ENCODE data around the gene IPO7. TPM values are rescaled to one million over a fixed set of nuclear protein-coding genes. Genes with fewer than 3 reads are reported as not detected.

The IPO7 gene
- total and polyA plus RNA-seq, 2 donors (not counting 3 experiments of a cell fraction or from before 2014, with no cell fraction given): 32.9 to 170 TPM

DNA sequence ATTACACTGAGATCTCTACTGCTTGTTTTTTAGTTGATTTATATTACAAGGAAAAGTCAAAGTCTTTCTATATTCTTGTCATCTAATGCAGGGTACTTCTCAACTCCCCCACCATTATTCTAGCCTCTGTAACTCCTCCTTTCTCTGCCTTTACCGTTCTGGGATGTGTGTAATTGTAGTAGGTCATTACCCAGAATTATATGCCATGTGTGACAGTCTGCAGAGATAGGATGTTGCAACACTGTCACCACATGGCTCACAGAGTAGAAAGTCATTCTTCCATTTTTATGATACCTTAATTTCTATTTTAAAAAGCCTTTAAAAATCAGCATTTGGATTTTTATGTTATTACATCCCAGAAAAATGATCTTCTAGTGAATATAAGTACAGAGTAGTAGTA, 109.0 kb downstream of the IPO7 start:
- H3K4me3 ChIP-seq (replicated peaks in 1 of 3; ENCODE audit: insufficient read depth in 1 of 3, low read depth in 1 of 3, low read length in 3 of 3): no peak overlapping the region
- H3K4me1 ChIP-seq (ENCODE audit: control insufficient read depth, extremely low read depth, insufficient read depth, low read length): peaks cover 5% of the 10 kb centered on the region
- TF ChIP-seq JUN (IDR thresholded peaks at IDR 0.05; ENCODE audit: borderline replicate concordance, insufficient read depth, insufficient read length, low read depth): no peak
- no peak for TF ChIP-seq POLR2AphosphoS5 (IDR thresholded peaks at IDR 0.05; ENCODE audit: insufficient read depth, low read depth, low read length)
- no peak for TF ChIP-seq GATA2 (IDR thresholded peaks at IDR 0.05; ENCODE audit: insufficient read depth, insufficient read length, low read depth, low read length)
- no peak for TF ChIP-seq EZH2 (IDR thresholded peaks at IDR 0.05; ENCODE audit: borderline replicate concordance, low read depth, low read length, severe bottlenecking)
- TF ChIP-seq MYC (IDR thresholded peaks at IDR 0.05; ENCODE audit: low read depth, low read length): no peak
- no peak for TF ChIP-seq MAX (IDR thresholded peaks at IDR 0.05; ENCODE audit: insufficient read depth, insufficient read length)
- TF ChIP-seq FOS (IDR thresholded peaks at IDR 0.05; ENCODE audit: borderline replicate concordance, insufficient read depth, low read length): no peak
- TF ChIP-seq, protein P1, sequence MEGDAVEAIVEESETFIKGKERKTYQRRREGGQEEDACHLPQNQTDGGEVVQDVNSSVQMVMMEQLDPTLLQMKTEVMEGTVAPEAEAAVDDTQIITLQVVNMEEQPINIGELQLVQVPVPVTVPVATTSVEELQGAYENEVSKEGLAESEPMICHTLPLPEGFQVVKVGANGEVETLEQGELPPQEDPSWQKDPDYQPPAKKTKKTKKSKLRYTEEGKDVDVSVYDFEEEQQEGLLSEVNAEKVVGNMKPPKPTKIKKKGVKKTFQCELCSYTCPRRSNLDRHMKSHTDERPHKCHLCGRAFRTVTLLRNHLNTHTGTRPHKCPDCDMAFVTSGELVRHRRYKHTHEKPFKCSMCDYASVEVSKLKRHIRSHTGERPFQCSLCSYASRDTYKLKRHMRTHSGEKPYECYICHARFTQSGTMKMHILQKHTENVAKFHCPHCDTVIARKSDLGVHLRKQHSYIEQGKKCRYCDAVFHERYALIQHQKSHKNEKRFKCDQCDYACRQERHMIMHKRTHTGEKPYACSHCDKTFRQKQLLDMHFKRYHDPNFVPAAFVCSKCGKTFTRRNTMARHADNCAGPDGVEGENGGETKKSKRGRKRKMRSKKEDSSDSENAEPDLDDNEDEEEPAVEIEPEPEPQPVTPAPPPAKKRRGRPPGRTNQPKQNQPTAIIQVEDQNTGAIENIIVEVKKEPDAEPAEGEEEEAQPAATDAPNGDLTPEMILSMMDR (IDR thresholded peaks at IDR 0.05; ENCODE audit: extremely low read depth in 1 of 2, insufficient read depth in 1 of 2, low read depth in 1 of 2, low read length in 2 of 2): no peak
- TF ChIP-seq POLR2A (IDR thresholded peaks at IDR 0.05; ENCODE audit: low read depth, low read length): no peak
- H3K4me2 ChIP-seq (ENCODE audit: insufficient read depth, low read length): no peak overlapping the region
- no peak overlapping the region for H3K9ac ChIP-seq (replicated peaks; ENCODE audit: extremely low read depth, insufficient read depth, low read length)
- dilution Hi-C loops (cut with MboI; ENCODE audit: extremely low pct_ligation_motif_present, low sequenced_read_pairs) (no loop called here), intact Hi-C loops (cut with micrococcal nuclease) (no loop called here)
- FAIRE-seq (no peak), DNase-seq (ENCODE audit: low read depth, low spot score) (no peak)
- H3K27me3 ChIP-seq (ENCODE audit: control insufficient read depth in 2 of 2, insufficient read depth in 2 of 2, low read length in 2 of 2): no peaks in the 10 kb centered on the region
- no peaks in the 10 kb centered on the region for H3K9me3 ChIP-seq (replicated peaks; ENCODE audit: control insufficient read depth, insufficient read depth, low read length)
- ChIA-PET POLR2A (no interaction called here), CTCF (interaction anchor here (3.5 kb wide), 1 partner anchor 13 kb away, joined by 19 read pairs; no protein-coding TSS in a partner anchor)
- H3K36me3 ChIP-seq (ENCODE audit: control insufficient read depth in 2 of 2, extremely low read depth in 1 of 2, insufficient read depth in 2 of 2, low read length in 2 of 2): peaks cover 3 to 8% of the 10 kb centered on the region in 2 experiments
- H4K20me1 ChIP-seq (replicated peaks; ENCODE audit: control insufficient read depth, extremely low read depth, insufficient read depth, low read length): no peaks in the 10 kb centered on the region
- H3K9me1 ChIP-seq (replicated peaks; ENCODE audit: control insufficient read depth, extremely low read depth, insufficient read depth, low read length): no peaks in the 10 kb centered on the region
- no peak overlapping the region for H3K27ac ChIP-seq (ENCODE audit: insufficient read depth, low read depth, low read length)
- no TSS peak for BruUV-seq (replicated peaks)
- no peak overlapping the region for H2AFZ ChIP-seq (ENCODE audit: low read depth, low read length)
- H3K79me2 ChIP-seq (ENCODE audit: control insufficient read depth, insufficient read depth, low read length): no peaks in the 10 kb centered on the region
